Measurements from ENCODE around the gene ADGRA1. TPM values are rescaled to one million over a fixed set of nuclear protein-coding genes. Genes with fewer than 3 reads are reported as not detected.

The ADGRA1 gene
- total RNA-seq, 4 donors from 2014 or later: 0.13 to 0.40 (median 0.29) TPM

- Histone ChIP-seq H3K4me1 (no peaks in the 10 kb centered on the region), H3K36me3 (no peaks in the 10 kb centered on the region), H3K4me3 (replicated peaks in 1 of 3) (no peak overlapping the region), H3K27ac (no peak overlapping the region), H3K9me3 (no peaks in the 10 kb centered on the region), H3K27me3 (no peaks in the 10 kb centered on the region)
- intact Hi-C loops (cut with DNase I): loop anchor here (10.0 kb wide), 2 partner anchors 221 to 471 kb away; no protein-coding TSS in a partner anchor
- DNase-seq: no peak
- 85 to 88% methylated on average over 9 of the region's 9 CpGs for WGBS, 2 donors
- TF ChIP-seq POLR2A (IDR thresholded peaks at IDR 0.05): no peak
- no peak for TF ChIP-seq CTCF (IDR thresholded peaks at IDR 0.05)
These were observed 38.2 kb downstream of the ADGRA1 start for GRCh38 chr10:133125901-133126300.

DNA sequence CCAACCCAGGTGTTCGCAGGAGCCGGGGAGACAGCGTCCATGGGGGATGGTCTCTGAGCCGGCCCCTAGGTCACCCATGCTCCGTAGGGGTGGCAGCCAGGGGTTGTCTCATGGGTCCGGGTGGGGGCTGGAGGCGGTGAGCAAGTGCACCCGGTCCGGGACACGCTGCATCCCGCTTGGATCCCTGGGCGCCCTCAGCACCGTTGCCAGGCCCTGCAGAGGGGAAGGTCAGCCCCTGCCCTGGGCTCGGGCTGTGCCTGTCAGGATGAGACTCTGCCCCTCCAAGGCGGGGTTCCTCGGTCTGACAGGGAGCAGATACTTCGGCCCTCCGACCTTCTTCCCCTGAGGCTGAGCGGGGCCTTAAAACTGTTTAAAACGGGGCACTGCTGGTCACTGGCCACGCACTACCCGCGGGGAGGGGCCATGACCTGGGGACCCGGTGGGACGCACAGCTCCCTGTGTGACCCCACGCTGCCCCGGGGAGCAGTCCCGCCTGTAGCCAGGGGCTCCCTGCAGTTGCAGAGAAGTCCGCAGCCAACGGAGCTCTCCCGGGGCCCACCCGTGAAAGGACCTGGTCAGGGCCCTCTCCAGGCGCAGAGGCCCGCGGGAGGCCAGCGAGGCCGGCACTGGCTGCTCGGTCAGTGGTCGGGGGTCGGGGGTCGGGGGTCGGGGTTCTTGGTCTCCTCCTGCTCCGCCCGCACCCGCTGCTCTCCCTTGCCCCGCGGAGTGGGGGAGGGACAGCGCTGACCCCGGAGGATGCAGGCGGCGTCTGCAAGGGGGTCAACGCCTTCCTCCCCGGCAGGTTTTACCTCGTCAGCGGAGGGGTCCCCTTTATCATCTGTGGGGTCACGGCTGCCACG lies 38.9 kb downstream of the ADGRA1 start:
- intact Hi-C loops (cut with DNase I): loop anchor here (10.0 kb wide), 2 partner anchors 222 to 472 kb away; no protein-coding TSS in a partner anchor
- H3K9me3 ChIP-seq: no peaks in the 10 kb centered on the region
- H3K4me3 ChIP-seq (replicated peaks in 1 of 3): no peak overlapping the region
- H3K27ac ChIP-seq: no peak overlapping the region
- H3K36me3 ChIP-seq: no peaks in the 10 kb centered on the region
- H3K4me1 ChIP-seq: peaks cover 0 to 4% of the 10 kb centered on the region in 2 donors
- H3K27me3 ChIP-seq: no peaks in the 10 kb centered on the region
- 92 to 96% methylated on average over 18 to 33 of the region's 57 CpGs for WGBS, 2 donors
- no peak for DNase-seq
- TF ChIP-seq CTCF (IDR thresholded peaks at IDR 0.05): no peak
- no peak for TF ChIP-seq POLR2A (IDR thresholded peaks at IDR 0.05)

GRCh38 chr10:133127291-133128125 lies 39.8 kb downstream of the ADGRA1 start:
- H3K27me3 ChIP-seq: no peaks in the 10 kb centered on the region
- H3K36me3 ChIP-seq: no peaks in the 10 kb centered on the region
- H3K4me1 ChIP-seq: peaks cover 0 to 4% of the 10 kb centered on the region in 2 donors
- no peak overlapping the region for H3K4me3 ChIP-seq (replicated peaks in 1 of 3)
- TF ChIP-seq POLR2A (IDR thresholded peaks at IDR 0.05) (no peak), CTCF (IDR thresholded peaks at IDR 0.05) (no peak)
- no peak for DNase-seq
- no peaks in the 10 kb centered on the region for H3K9me3 ChIP-seq
- H3K27ac ChIP-seq: no peak overlapping the region
- intact Hi-C loops (cut with DNase I): loop anchor here (10.0 kb wide), 2 partner anchors 223 to 473 kb away; no protein-coding TSS in a partner anchor
- WGBS, 2 donors: 85 to 89% methylated on average over 7 to 28 of the region's 36 CpGs

DNA sequence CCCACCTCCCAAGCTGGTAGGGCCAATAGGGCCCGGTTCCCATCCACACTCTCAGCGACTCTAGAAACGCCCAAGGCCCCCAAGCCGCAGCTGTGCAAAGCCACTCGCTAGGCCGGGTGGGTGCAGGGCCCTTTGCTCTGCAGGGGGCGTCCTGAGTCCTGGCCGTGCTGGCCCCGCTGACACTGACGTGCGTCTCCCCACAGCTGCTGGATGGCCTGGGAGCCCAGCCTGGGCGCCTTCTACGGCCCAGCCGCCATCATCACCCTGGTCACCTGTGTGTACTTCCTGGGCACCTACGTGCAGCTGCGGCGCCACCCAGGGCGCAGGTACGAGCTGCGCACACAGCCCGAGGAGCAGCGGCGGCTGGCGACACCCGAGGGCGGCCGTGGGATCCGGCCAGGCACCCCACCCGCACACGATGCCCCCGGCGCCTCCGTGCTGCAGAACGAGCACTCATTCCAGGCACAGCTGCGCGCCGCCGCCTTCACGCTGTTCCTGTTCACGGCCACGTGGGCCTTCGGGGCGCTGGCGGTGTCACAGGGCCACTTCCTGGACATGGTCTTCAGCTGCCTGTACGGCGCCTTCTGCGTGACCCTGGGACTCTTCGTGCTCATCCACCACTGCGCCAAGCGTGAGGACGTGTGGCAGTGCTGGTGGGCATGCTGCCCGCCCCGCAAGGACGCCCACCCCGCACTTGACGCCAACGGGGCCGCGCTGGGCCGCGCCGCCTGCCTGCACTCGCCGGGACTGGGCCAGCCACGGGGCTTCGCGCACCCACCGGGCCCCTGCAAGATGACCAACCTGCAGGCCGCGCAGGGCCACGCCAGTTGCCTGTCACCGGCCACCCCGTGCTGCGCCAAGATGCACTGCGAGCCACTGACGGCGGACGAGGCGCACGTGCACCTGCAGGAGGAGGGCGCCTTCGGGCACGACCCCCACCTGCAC lies 40.7 kb downstream of the ADGRA1 start:
- intact Hi-C loops (cut with DNase I): loop anchor here (10.0 kb wide), 2 partner anchors 224 to 474 kb away; no protein-coding TSS in a partner anchor
- peaks cover 0 to 4% of the 10 kb centered on the region in 2 donors for H3K4me1 ChIP-seq
- H3K4me3 ChIP-seq (replicated peaks in 1 of 3): no peak overlapping the region
- TF ChIP-seq CTCF (IDR thresholded peaks at IDR 0.05) (no peak), POLR2A (IDR thresholded peaks at IDR 0.05) (no peak)
- H3K9me3 ChIP-seq: no peaks in the 10 kb centered on the region
- no peak overlapping the region for H3K27ac ChIP-seq
- WGBS, 2 donors: 93 to 94% methylated on average over 20 to 26 of the region's 83 CpGs
- DNase-seq: no peak
- H3K27me3 ChIP-seq: no peaks in the 10 kb centered on the region
- H3K36me3 ChIP-seq: no peaks in the 10 kb centered on the region
